ACHN (cell line): ENCODE data around the gene PEPD.

Experiments
- DNase-seq: peaks from one replicate; pipeline ENCODE4 v3.0.0-alpha.2; 2015
- in situ Hi-C: cut with HindIII; loops from 2 replicates; pipeline ENCODE4 v1.10.0; 2017; ENCODE audit warnings: low sequenced_read_pairs, low pct_ligation_motif_present, low pct_unique_long_range_greater_than_20kb

The PEPD gene

DNA sequence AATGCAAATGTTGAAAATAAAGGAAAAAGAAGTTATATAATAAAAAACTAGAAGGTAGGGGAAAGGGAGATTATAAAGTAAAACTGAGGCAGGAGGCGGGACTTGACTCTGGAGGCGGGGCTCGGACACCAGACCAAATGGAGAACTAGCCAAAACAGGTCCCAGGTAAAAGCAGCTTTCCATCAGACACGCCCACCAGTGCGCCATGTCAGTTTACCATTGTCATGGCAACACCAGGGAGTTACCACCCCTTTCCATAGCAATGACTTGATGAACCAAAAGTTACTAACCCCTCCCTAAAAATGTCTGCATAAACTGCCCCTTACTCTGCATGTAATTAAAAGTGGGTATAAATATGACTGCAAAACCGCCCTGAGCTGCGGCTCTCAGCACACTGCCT is 70.9 kb downstream of the PEPD start:
- no peak for DNase-seq
- in situ Hi-C loops: no loop called here

DNA sequence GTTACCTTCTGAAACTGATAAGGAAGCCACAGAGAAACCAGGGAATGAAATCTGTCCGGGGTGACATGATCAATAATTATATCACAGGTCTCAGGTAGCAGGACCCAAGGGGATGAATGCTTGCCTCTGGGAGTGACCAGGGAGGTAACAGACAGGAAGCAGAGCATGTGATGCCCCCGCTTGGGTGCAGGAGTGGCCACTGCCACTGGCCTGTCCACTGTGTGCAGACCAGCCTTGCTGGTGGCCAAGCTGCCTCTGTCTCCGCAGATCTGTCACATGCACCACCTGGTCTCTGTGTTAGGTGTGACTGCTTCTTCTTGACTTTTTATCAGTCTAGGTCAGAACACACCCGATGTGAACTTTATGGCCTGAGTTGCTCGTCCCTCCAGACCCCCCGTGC is 71.8 kb downstream of the PEPD start:
- no peak for DNase-seq
- in situ Hi-C loops: no loop called here

DNA sequence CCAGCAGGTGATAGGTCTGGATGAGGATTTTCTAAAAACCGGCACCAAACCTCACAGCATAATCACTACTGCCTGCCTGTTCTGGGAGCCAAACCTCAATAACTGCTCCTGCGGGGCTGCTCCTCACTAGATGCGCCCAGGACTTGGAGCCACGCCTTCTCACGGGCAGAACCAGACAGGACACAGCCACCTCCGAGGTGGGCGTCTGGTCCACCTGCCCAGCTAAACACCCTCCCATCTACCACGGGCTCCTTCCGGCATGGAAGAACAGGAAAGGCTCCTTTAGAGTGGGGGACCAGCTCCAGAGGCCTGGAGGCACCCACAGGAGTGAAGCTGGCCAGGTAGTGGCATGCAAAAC is 73.5 kb downstream of the PEPD start:
- in situ Hi-C loops: no loop called here

DNA sequence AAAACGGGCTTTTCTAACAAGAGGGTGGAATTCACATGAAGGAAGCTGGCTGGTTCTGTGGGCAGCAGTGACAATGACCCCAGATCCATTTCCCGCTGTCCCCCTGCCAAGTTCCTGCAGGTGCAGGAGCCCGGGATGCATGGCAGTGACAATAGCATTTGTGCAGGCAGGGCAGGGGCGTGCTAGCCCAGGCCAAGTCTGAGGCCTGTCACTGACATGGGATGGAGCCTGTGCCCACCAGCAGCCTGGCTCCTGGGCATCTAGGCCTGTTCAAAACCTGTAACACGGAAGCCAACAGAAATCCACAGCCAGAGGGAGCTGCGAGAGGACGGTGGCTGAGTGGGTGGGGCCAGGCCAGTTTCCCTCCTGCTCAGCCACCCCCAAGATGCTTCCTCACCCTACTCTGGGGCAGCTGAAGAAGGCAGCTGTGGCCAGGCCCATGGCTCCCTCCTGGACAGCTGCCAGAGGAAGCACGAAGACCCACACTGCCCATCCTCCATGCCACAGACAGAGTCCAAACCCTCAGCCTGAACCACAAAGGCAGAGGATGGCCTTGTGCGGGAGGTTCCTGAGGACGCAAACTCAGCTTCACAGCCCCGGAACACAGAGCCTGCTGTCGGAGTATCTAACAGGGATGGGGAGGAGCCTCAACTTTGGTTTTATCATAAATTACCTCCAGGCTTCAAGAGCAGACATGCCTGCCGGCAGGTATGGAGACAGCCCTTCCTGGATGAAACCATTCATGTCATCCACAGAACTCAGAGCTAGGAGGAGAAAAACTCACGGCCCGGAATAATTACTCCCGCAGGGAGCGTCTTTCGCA is 74.0 kb downstream of the PEPD start:
- in situ Hi-C loops: no loop called here

More for the DNA sequence above, 73.5 kb downstream of the PEPD start:
- DNase-seq: no peak

DNA sequence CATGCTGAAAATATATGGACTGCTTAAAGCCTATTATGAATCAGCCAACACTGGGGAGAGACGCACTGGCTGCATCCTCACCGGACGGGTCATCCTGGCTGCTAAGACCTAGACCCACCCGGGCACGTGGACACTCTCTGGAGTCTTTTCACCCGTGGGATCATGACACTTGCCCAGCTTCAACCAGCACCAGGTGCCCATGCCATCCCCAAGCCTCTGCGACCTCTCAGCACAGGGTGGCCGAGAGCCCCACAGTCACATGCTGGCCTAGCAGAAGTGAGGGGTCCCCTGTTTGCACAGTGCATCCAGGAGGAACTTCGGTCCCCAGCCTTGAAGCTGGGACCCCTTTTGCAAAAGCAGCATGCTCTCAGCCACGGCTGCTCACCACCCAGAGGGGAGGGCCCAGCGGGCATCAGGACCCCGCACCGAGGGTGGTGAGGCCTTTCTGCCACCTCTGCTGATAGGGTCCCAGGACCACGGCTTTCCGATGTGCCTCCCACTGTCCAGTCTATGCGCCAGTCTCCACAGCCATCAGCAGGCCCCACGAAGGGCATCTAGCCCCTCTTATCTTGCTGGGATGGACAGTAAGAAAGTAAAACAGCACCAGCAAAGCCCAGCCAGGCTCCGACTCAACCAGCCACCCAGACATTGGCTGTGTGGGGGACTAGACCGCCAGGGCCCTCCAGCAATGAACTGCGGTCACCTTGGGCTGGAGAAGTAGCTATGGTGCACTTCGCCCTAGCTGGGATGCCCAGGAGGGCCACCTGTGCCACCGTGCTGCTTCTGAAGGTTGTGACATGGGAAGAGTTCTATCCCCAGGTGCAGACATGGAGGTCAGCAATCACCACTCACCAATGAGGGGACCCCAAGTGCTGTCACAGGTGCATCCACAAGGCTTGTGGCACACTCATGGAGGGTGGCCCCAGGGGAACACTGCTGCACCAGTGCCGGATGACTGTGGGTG is 75.0 kb downstream of the PEPD start:
- DNase-seq: no peak
- in situ Hi-C loops: no loop called here

More for the DNA sequence above, 74.0 kb downstream of the PEPD start:
- no peak for DNase-seq

DNA sequence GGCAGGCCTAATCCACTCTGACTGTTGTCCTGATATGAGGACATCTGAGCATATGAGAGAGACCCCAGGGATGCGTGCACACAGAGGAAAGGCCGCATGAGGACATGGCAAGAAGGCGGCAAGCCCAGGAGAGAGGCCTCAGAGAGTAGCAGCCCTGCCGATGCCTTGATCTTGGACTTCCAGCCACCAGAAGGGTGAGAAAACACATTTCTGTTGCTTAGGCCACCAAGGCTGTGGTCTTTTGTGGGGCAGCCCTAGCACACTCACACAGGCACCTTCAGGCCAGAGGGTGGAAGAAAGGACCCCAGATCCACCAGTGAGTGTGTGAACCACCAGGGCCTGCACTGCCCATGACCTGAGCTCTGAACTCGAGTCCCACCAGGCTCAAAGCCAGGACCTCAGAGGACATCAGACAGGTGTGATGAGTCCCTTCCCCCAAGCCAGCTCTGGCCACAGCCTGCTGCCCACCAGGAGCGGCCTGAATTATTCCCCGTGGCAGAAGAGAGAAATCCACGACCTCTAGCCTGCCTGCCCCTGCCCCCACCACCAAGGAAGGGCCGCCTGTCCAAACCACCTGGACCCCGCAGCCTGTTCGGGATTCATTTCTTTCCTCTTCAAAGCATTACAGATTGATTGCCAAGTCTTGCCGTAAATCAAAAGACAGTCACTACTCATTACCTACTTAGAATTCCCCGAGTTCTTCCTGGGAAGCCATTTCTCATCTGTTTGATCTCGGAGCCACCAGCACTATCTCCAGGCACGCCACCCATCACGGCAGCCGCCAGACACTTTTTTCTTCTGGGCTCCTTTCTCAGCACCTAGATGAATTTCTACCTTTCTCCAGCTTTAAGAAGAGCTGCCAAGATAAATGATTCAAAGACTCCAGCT is 75.9 kb downstream of the PEPD start:
- in situ Hi-C loops: no loop called here
- no peak for DNase-seq

DNA sequence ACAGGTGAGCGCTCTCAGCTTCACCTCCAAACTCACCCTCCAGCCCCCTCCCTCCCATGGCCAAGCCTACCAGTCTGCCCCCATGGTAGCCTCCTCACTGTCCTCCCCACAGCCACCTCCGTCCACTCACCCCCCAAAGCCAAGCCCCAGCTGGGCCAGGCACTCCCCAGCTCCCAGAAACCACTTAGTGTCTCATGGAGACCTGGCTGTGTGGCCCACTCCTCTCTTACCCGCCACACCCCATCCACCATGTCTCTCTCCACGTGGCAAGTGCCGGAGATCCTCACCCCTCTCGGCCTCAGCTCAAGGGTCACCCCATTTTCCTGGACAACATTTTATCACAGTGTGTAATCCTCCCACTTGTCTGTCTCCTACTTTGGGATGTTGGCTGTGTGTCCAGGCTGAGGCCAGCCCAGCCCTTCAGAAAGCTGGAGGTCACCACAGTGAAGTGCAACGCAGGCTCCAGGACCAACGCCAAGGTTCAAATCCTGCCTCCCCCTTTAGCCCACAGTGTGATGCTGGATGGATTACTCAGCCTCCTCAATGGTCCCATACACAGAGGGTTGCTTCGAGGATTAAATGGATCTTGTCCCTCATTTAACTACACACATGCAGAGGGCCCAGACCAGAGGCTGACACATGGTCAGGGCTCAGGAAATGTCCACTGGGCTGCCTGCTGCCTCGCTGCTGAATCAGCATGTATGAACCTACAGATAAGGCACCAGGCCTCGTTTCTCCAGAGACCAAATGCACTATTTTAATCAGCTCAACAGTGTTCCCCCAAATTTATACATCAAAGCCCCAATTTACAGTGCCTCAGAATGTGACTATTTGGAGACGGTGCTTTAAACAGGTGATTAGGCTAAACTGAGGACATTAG is 76.8 kb downstream of the PEPD start:
- no peak for DNase-seq
- in situ Hi-C loops: no loop called here

DNA sequence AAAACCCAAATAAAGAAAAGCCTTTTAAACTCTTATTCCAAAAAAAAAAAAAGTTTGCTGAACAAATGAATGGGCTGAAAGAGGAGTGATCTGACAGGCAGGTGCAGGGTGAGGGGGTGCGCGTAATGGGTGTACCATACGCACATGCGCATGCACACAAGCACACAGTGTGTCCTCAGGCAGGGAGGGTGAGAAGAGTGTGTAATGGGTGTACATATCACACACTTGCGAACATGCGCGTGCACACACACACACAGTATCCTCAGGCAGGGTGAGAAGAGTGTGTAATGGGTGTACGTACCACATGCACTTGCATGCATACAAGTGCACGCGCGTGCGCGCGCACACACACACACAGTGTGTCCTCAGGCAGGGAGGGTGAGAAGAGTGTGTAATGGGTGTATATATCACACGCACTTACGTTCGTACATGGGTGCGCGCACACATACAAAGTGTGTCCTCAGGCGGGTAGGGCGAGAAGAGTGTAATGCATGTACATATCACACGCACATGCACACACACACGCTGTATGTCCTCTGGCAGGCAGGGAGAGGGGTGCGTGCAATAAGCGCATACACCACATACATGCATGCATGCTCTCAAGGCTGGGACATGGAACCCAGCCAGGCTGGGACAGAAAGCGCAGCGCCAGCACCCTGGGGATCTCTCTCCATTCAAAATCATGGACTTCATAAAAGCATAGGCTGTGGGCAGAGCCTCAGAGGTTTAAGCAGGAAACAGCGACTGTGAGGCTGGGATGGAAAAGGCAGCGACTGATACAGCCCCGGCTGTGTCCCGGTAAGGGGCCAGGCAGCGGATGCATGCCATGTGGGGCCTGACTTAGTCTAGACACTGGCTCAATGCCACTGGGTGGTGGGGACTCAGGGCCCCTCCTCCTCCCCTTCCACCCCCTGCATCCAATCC is 77.7 kb downstream of the PEPD start:
- no peak for DNase-seq
- in situ Hi-C loops: no loop called here

DNA sequence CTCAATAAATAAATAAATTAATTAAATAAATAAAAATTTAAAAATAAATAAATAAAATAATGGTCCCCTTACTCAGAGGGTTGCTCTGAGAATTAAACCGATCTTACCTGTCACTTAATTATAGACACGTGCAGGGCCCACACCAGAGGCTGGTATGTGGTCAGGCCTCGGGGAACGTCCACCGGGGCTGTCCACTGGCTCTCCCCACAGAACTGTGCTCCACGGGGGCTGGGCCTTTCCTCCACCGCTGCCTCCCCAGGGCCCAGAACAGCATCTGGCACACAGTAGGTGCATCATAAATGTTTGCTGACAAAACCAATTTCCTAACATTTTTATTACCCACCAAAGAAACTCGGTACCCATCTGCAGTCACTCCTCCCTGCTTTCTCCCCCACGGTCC is 78.9 kb downstream of the PEPD start:
- no peak for DNase-seq
- in situ Hi-C loops: no loop called here

DNA sequence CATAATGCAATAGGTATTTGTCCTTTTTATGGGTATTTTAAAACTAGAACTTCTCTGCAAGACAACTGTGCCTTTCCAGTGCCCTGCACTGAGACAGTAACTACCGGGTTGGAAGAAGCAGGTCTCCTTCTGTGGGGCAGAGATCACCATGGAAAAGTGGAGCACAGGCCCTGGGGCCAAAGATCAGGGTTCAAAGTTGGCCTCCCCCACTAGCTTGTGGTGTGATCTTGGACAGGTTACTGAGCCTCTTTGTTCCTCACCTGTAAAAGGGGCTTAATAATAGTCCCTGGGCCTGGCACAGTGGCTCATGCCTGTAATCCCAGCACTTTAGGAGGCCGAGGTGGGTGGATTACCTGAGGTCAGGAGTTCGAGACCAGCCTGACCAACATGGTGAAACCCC is 79.8 kb downstream of the PEPD start:
- DNase-seq: no peak
- in situ Hi-C loops: no loop called here

DNA sequence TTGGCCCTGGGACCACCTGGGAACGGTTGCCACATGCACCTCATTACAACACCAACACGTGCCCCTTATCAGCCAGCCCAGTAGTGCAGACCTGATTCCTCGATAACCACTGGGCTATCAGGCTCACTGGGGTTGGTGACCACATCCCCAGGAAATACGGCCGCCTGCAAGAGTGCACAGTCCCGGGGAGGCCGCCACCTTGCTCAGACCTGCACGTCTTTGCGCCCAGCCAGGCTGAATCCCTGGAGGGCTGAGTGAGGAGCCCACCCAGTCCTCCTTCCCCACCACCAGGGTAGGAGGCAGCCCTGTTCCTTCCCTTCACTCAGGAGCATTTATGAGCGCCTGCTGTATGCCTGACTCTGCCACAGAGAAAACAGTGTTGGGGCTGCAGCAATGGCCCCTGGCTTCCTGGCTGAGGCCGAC is 80.3 kb downstream of the PEPD start:
- DNase-seq: no peak
- in situ Hi-C loops: no loop called here

DNA sequence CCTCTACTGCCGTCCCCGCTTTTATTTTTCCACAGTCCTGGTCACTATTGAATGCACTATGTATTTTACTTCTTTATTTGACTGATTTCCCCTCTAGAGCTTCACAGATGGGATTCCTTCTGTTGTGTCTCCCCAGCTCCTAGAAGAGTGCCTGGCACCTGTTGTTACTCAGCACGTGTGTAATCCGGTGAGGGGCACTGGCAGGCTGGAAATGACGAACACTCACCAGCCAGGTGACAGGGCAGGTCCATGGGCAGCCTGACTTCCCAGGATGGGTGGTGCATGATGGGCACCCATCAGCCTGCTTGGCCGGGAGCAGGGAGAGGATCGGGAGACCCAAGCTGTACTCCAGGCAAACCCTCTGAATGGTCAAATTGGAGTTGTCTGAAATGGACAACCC is 80.9 kb downstream of the PEPD start:
- in situ Hi-C loops: no loop called here
- DNase-seq: no peak

DNA sequence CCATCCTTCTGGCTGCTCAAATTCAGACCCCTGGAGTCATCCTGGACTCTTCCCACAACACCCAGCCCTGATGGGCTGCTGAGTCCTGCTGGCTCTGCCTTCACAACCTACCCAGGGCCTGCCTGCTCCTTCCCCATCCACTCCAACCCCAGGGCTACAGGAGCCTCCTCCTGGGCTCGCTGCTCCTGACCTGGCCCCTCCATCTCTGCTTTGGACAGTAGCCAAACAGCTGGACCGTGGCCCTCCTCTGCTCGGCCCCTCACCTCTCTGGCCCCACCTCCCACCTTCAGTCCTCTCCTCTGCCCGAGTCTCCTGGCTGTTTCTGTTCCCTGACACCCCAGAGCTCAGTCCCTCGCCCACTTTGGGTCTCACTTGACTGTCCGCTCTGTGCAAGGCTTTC is 81.3 kb downstream of the PEPD start:
- in situ Hi-C loops: no loop called here
- DNase-seq: no peak

DNA sequence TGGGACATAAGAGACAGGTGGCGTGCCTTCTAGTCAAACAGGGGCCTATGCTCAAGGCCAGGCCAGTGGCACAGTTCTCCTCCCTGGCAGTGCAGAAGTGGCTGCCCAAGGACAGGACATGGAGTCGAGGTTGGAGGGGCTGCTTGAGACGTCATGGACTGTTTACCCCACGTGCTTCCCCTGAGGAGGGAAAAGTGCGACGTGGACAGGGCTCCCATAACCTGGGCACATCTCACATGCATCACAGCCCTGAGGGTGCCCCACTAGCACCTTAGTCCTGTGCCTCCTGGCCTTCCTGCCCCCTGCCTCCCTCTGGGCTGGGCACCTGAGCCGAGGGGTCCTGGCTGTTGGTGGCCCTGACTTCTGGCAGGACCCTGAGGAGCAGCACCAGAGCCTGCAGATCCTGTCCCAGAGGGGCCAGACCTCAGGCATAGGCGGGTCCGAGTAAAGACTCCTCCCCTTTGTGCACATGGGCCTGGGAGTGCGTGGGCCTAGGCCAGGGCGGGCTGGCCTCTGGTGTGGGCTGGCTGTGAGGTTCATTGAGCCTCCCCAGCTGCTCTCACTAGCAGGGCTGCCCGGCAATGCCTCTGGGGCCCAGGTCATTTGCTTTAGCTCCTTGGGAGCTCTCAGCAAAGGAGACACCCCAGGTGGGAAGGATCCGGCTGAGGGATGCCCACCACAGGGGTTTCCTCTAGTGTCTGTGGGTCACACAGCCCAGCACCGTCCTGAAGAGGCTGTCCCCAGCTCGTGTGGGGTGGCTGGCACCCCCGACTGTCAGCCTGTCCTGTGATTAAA is 82.4 kb downstream of the PEPD start:
- no peak for DNase-seq
- in situ Hi-C loops: no loop called here

DNA sequence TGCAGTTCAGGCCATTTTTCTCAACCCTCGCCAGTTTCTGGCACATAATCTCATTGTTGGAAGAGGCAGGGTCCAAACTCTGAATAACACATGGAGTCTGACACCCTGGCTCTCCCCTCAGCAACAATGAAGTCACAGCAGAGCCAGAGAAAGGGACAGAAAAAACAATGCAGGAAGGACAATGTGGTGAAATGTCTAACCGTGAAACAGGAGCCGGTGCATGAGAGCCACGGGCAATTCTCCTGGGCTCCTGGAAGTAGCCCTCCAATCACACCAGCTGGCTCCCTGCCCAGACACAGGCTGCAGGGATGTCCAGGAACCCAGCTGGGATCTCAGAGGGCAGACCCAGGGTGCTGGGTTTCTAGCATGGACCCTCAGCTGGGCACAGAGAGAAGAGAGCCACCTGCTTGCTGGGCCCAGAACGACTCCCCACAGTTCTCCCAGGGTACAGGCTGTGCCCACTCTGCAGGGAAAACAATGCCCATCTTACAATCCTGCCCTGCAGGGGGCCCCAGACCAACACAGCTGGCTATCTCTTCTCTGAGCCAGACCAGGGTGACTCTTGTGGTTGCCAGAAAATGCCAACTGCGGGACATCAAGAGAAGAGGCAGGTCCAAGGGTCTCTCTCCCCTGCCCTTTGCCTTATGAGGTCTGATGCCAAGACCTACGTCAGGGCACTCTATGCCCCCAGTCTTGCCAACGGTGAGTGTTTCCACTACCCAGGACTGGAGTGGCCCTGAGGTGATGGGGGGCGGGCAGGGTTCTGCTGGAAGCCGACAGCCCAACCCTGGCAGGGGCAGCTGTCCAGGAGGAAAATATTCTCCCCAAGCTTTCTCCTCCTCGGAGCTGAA is 83.5 kb downstream of the PEPD start:
- in situ Hi-C loops: no loop called here
- no peak for DNase-seq
